Right lung (tissue), 5 donors: ENCODE measurements around the gene FSTL4. TPM values are rescaled to one million over a fixed set of nuclear protein-coding genes. Genes with fewer than 3 reads are reported as not detected.
"Not testable (repeated sequence)": the region's sequence is repeated elsewhere in the genome, so short reads cannot be mapped to it uniquely, and the experiment has no call there.

ENCODE experiments used
- DNase-seq, 2 donors: peaks; one replicate each; pipeline ENCODE4 v3.0.0-alpha.2; 2013
- polyA plus RNA-seq, 5 donors: library from polyadenylated mRNA; unstranded; fragments of 120-200 nt; gene quantifications; one replicate each; pipeline versions ENCODE4 v1.2.1 to v1.2.3, GENCODE V29; 2013; ENCODE audit warnings: inconsistent platforms in 1 of 5, low replicate concordance in 1 of 5; ENCODE audit not compliant: insufficient read length in 5 of 5, insufficient read depth in 1 of 5

Gene FSTL4
- polyA plus RNA-seq, 5 donors, result 0.14 to 0.27 (median 0.19) TPM; not detected in 1

GRCh38 chr5:133556551-133556950, 55.8 kb downstream of the FSTL4 start:
- DNase-seq, result no peak

DNA sequence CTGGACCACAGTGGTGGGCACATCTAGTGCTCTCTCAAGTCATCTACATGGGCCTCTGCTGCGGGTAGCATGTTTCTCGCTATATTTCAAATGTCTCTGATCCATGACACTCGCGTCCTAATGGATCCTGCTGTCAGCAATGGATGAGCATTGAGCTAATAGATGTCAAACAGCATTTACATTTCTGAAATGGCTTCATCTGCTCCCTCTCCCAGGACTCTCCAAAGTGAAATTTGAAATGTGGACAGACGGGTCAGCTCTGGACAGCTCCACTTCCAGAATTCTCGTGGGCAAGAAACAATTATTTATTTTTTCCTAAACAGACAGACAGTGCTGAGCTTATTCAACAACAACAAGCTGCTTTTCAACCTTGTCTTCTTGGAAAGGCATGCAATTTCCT, 58.1 kb downstream of the FSTL4 start:
- DNase-seq, result no peak

DNA sequence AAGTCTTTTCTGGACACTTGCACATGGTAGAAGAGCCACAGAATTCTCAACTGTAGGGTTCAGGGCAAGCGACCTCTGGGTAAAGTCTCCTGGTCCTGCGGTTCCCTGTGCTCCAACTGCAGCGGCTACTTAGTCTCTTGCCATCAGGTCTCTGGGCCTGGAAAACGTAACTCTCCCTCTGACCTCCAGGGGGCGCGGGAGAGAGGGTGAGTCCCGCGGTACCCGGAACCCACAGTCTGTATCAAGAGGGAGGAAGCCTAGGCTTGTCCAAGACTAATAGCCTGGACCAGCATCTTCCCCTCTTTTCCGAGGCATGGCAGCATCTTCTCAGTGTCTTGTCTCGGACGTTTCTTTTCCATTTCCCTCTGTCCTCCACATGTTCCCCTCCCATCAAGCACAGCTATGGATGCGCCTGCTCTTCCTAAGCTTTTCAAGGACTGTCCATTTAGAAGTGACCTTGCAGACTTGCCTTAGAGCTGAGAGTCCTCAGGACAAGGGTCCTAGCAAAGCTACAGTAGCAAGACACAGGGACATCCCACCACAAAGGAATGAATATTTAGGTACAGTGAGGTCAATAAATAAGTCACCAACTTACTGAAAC, 59.3 kb downstream of the FSTL4 start:
- DNase-seq, result peak in 1 of 2 donors; percentile 26

GRCh38 chr5:133546500-133546899, 65.8 kb downstream of the FSTL4 start:
- DNase-seq, result no peak

DNA sequence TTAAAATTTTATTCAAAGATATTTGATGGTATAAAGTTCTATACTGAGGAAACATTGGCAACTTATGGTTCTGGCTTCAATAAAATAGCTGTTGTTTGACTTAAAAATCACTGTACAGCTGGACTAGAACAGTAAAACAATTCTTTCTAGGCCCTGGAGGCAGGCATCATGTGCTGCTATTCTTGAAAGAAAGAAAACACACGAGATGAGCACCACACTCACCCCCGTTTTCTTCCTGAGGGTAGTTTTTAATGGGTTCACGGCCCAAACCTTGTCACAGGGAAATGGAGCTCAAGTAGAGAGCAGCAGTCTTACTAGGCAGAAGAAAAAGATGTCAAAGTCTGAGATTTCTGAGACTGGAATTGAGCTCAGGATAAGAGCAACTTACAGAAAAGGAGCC, 68.0 kb downstream of the FSTL4 start:
- no peak for DNase-seq

DNA sequence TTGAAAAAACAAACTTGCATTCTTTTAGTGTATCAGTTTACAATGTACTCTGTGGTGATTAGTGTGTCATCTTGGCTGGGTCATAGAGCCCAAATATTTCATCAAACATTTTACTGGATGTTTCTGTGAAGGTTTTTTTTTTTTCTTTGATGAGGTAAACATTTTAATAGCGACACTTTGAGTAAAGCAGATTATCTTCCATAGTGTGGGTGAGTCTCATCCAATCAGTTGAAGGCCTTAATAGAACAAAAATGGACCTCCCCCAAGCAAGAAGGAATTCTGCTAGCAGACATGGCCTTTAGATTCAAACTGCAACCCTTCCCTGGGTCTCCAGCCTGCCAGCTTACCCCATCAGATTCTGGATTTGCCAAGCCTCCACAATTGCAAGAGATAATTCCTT, 72.5 kb downstream of the FSTL4 start:
- no peak for DNase-seq

GRCh38 chr5:133538718-133539117, 73.6 kb downstream of the FSTL4 start:
- no peak for DNase-seq

GRCh38 chr5:133535241-133535929, 77.0 kb downstream of the FSTL4 start:
- not testable (repeated sequence) for DNase-seq

GRCh38 chr5:133534566-133534965, 77.8 kb downstream of the FSTL4 start:
- DNase-seq, result no peak

DNA sequence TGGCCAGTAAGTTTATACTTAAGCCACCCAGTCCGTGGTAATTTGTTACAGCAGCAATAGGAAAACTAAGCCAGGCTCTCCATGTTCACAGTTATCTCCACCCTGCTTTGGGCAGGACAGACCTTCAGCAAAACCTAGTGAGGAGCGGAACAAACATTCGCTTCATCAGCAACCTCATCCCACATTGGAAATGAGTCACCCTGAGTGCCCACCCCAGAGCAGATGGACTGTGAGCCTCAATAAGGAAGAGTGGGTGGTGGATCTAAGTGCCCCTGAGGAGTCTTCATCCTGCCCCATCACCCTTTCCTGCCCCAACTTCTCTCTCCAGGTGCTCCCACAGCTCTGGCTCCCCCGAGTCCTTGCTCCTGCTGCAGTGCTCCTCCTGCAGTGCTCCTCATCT, 78.8 kb downstream of the FSTL4 start:
- no peak for DNase-seq

DNA sequence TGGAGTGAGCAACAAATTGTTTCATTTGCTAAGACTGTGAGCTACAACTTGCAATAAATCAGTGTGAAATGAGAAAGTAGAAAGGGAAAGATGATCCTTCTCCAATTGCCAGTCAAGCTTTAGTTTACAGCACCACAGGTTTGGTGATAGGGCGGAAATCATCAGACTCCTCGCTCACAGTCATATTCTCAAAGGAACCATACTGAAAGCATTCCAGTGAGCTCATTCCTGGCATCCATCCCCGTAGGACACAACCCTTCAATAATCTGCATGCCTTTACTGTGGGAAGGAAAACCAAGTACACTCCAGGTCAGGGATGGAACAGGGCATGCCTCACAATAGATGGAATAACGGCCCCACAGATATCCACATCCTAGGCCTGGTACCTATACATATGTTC, 80.7 kb downstream of the FSTL4 start:
- DNase-seq, result no peak

GRCh38 chr5:133531178-133531577, 81.2 kb downstream of the FSTL4 start:
- no peak for DNase-seq

DNA sequence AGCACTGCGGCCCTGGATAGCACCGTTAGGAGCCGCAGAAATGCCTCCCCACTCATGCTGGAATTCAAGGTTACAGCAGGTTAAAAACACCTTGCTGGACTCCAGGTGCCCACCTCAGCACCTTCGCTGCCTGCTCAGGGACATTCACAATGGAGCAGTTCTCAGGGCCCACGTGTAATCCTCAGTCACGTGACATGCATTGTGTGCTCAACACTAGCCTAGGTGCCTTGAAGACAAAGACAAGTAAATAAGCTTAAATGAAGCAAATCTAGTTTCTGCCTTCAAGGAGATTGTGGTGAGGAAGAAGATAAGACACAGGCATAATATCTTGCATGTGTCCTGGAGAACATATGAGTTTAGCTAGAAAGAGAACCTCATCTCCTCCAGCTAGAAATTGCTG, 82.1 kb downstream of the FSTL4 start:
- no peak for DNase-seq

GRCh38 chr5:133528841-133529240, 83.5 kb downstream of the FSTL4 start:
- no peak for DNase-seq

GRCh38 chr5:133527311-133527710, 85.0 kb downstream of the FSTL4 start:
- no peak for DNase-seq

GRCh38 chr5:133526368-133526767, 86.0 kb downstream of the FSTL4 start:
- DNase-seq, result no peak

GRCh38 chr5:133525126-133525525, 87.2 kb downstream of the FSTL4 start:
- peak; percentile 63 to 67 for DNase-seq

DNA sequence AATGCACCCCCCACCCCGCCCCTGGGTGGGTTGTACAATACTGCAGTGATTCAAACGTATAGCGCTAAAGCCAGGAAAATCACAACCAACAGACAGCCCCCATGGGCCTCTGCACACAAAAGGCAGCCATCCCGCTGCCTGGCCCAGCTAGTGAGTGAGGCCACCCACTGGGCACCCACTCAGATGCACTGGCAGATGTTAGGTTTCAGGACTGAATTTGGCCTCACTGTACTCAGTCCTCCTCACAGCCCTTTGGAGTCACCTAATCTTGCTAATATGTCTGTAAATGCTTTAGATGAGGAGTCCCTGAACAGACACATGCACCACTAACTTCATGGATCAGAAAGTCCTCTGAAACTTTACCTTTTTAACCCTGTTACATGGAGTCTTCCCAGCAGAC, 87.7 kb downstream of the FSTL4 start:
- DNase-seq, result no peak

DNA sequence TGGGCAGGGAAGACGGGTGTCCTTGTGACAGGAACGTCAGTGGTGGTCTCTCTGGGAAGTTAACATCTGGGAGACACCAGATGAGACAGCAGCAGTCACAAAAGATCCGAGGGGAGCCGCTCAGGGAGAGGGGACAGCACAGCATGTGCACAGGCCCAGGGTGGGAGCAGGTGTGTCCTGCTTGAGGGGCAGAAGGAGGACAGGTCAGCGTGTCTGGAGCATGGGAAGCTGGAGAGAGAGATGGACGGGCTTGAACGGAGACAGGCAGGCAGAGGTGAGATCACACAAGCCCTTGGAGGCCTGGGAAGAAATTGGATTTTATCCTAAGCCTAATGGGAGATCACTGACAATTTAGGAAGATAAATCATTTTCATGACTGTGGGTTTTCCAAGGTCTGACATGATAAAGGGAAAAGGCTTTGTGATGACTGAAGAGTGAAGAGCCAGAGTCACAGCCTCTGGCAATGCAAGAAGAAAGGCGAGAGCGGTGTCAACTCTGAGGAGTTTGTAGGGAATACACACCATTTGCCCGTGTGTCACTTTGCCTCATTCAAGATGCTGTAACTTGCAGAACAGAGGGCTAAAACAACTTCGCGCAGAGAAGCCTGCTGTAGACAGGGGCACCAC, 88.3 kb downstream of the FSTL4 start:
- no peak for DNase-seq

DNA sequence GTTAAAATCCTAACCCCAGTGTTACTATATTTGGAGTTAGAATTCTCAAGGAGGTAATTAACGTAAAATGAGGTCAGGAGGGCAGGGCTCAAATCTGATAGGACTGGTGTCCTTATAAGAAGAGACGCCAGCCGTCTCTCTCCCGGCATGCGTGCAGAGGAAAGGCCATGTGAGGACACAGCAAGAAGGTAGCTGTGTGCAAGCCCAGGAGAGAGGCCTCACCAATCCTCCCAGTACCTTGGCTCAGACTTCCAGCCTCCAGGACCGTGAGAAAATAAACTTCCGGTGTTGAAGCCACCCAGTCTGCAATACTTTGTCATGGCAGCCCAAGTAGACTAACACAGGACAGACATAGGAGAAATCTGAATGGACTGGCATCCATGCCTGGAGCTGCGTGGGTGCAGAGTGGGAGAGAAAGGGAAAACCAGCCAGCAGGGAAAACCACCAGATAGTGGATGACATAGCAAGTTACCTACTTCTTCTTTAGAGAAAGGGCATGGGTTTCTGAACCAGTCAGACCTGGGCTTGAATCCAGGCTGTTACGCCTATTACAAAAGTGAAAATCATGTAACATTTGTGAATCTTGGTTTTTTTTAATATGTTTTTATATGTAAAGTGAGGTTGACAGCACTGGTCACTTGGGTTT, 89.2 kb downstream of the FSTL4 start:
- no peak for DNase-seq

DNA sequence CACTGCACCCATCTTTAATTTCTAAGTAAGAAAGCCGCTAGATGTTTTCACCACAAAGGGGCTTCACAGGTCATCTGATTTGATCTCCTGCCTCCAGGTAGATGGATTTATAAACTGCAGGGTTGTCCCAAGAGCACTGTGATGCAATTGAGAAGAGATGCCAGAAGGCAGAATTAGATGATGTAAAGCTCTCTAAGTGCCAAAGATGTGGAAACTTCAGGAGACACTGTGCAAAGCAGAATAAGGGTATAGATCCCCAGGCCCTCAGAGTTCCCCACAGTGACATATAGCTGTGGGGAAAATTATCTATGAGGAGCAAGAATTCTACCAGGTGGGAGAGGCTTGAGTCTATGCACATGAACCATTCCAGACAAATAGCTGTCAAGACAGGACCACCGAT, 90.5 kb downstream of the FSTL4 start:
- DNase-seq, result peak in 1 of 2 donors; percentile 31

GRCh38 chr5:133520991-133521706, 91.2 kb downstream of the FSTL4 start:
- no peak for DNase-seq
